RWPE1 (cell line): ENCODE data around the gene ILDR2.
A peak's percentile ranks its signal among the peaks of the same experiment; 100 is the strongest.

ENCODE experiments used
- CTCF ChIA-PET: fragments of 350-600 bp; sonication (Branson Sonifier 250); formaldehyde crosslinking; extraction: SDS; loops from one replicate; lab custom pipeline; 2021; lab: Yijun Ruan, JAX
- POLR2A ChIA-PET: fragments of 400-600 bp; formaldehyde crosslinking; extraction: SDS; loops from one replicate; lab custom pipeline; 2020; ENCODE audit warnings: antibody characterized with exemption; ENCODE audit not compliant: low non-redundant PET; lab: Yijun Ruan, JAX
- DNase-seq: peaks from one replicate; pipeline ENCODE4 v3.0.0; 2012; ENCODE audit warnings: low spot score
- H3K27ac ChIP-seq: fragments of 450-650 bp; 2 replicates; pipeline ENCODE4 v1.5.1; 2017
- CTCF ChIP-seq: fragments of 450-650 bp; conservative IDR thresholded peaks from 2 replicates; pipeline ENCODE4 v1.5.1; 2017; ENCODE audit warnings: low read depth, mild to moderate bottlenecking

ILDR2 gene

GRCh38 chr1:166911624-166912023 lies 63.7 kb downstream of the ILDR2 start:
- POLR2A ChIA-PET: no interaction called here
- no peak for DNase-seq
- CTCF ChIA-PET: interaction anchor here (0.7 to 4.7 kb wide), 2 partner anchors 146 to 186 kb away, joined by 3 to 119 read pairs; no protein-coding TSS in a partner anchor
- TF ChIP-seq CTCF: no peak
- H3K27ac ChIP-seq: no peak overlapping the region

DNA sequence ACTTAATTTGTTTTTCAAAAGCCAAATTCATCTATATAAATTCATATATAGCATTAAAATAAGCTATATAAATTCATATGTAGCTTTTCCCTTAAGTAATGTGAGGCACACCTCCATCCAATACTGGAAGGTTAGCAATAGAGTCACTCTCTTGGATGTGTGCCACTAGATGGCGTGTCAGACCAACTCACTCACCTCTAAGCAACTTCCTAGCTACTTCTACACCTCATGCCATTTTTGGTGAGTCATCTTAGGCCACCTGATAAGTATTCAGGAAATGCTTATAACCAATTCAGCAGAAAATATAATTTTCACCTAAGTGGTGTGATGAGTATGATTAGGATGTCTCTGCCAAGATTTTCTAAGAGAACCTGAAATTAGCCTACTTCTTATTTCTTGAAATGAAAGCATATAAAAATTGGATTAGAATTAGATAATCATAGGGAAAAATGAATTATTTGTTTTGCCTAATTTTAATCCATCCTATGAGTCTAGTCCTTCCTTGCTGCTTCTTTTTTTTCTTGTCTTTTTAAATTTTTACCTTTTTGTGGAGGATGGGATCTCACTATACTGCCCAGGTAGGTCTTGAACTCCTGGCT lies 64.8 kb downstream of the ILDR2 start:
- ChIA-PET POLR2A (no interaction called here), CTCF (interaction anchor here (0.5 to 4.7 kb wide), 15 partner anchors 8 to 711 kb away, joined by 3 to 119 read pairs (median 4); partner anchors contain the start of genes ILDR2 and TADA1)
- H3K27ac ChIP-seq: no peak overlapping the region
- peak; percentile 90 for DNase-seq
- peak; percentile 80 for TF ChIP-seq CTCF

GRCh38 chr1:166908942-166909341 lies 66.4 kb downstream of the ILDR2 start:
- ChIA-PET POLR2A (no interaction called here), CTCF (interaction anchor here (0.6 to 4.7 kb wide), 4 partner anchors 9 to 1266 kb away, joined by 3 to 119 read pairs (median 4); no protein-coding TSS in a partner anchor)
- H3K27ac ChIP-seq: no peak overlapping the region
- DNase-seq: no peak
- no peak for TF ChIP-seq CTCF

GRCh38 chr1:166907763-166908162 lies 67.6 kb downstream of the ILDR2 start:
- ChIA-PET POLR2A (no interaction called here), CTCF (interaction anchor here (4.7 kb wide), 1 partner anchor 150 kb away, joined by 119 read pairs; no protein-coding TSS in a partner anchor)
- no peak for TF ChIP-seq CTCF

DNA sequence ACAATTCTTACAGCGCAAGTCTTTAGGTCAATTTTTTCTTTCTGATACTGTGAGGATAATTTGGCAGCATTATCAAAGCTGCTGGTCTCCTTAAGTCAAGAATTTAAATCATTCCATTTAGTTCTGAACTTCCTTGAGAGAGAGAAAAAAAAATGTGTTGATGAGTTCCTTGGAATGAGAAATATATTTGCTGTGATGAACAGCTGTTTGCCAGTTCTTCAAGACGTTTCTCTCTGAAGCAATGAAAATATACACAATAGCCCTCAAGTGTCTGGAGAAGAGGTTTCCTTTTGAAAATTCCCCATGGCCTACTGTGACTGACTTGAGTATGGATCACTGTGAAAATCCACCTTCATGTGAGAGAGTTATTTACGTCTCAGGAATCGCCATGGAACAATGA lies 68.3 kb downstream of the ILDR2 start:
- POLR2A ChIA-PET: no interaction called here
- DNase-seq: no peak
- TF ChIP-seq CTCF: no peak
- H3K27ac ChIP-seq: no peak overlapping the region
- CTCF ChIA-PET: interaction anchor here (2.7 kb wide), 1 partner anchor 152 kb away, joined by 13 read pairs; no protein-coding TSS in a partner anchor

More at GRCh38 chr1:166907763-166908162, 67.6 kb downstream of the ILDR2 start:
- H3K27ac ChIP-seq: no peak overlapping the region
- DNase-seq: no peak

- POLR2A ChIA-PET: no interaction called here
- DNase-seq: no peak
- CTCF ChIA-PET: interaction anchor here (2.7 kb wide), 1 partner anchor 152 kb away, joined by 13 read pairs; no protein-coding TSS in a partner anchor
- H3K27ac ChIP-seq: no peak overlapping the region
- no peak for TF ChIP-seq CTCF
Measured at GRCh38 chr1:166906647-166907046, 68.7 kb downstream of the ILDR2 start.
